ENCODE data around the gene ERC2. TPM values are rescaled to one million over a fixed set of nuclear protein-coding genes. Genes with fewer than 3 reads are reported as not detected.

Gene ERC2
- total RNA-seq, 1 donor from 2014 or later: 0.65 TPM

DNA sequence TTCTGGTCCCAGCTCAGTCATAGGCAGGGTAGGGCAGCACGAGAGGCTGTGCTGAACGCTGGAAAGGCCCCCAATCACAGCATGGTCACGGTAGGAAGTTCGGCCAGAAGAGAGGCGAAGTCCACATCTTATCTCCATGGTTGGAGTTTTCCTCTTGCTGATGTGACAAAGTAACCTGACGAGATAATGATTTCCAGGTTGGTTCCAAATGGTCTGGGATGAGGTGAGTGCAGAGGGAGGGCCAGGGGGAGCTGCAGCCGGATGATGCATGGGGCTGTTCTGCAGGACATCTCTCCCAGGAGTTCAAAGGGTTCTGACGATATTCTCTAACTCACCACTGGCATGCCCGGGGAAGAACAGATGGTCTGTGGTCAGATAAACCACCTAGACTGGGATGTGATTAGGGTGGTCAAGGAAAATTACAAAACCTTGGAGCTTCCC lies 898.0 kb downstream of the ERC2 start:
- Mint-ChIP-seq H3K27ac (ENCODE audit: unreplicated experiment) (no peak overlapping the region), H3K9me3 (ENCODE audit: low read depth) (no peaks in the 10 kb centered on the region), H3K27me3 (ENCODE audit: low read depth) (no peaks in the 10 kb centered on the region), H3K4me3 (ENCODE audit: unreplicated experiment) (no peak overlapping the region), H3K36me3 (ENCODE audit: low read depth) (peaks cover 1% of the 10 kb centered on the region), H3K4me1 (ENCODE audit: low read depth) (peaks cover 9% of the 10 kb centered on the region)
- TF ChIP-seq CTCF (IDR thresholded peaks at IDR 0.05): no peak
- no peak for DNase-seq (ENCODE audit: low spot score)

DNA sequence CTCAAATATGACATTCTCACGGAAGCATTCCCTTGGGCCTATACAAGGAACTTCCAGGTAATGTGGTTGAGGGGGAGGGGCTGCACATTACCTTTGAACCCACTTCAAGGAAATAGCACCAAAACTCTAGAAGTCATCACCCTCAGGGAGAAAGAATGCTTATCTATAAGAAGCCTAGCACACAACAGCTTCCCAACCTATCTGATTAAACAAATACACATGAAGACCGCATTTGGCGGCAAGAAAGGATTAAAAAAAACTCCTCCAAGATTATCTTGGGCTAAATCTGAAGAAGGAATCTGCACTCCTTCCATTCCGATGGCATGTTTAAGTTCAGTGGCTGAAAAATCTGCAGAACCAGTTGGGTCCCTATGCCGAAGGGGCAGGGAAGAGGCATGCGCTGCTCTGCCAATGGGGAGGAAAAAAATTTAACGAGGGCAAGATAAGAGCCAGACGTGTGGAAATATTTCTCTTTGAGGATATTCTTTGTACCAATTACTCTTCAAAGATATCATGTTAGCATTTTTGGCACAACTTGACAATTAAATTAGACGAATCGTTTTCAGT lies 899.2 kb downstream of the ERC2 start:
- TF ChIP-seq CTCF (IDR thresholded peaks at IDR 0.05): no peak
- no peak overlapping the region for H3K27ac Mint-ChIP-seq (ENCODE audit: unreplicated experiment)
- peaks cover 1% of the 10 kb centered on the region for H3K36me3 Mint-ChIP-seq (ENCODE audit: low read depth)
- no peak for DNase-seq (ENCODE audit: low spot score)
- no peak overlapping the region for H3K4me3 Mint-ChIP-seq (ENCODE audit: unreplicated experiment)
- peaks cover 9% of the 10 kb centered on the region for H3K4me1 Mint-ChIP-seq (ENCODE audit: low read depth)
- no peaks in the 10 kb centered on the region for H3K9me3 Mint-ChIP-seq (ENCODE audit: low read depth)
- no peaks in the 10 kb centered on the region for H3K27me3 Mint-ChIP-seq (ENCODE audit: low read depth)

GRCh38 chr3:55567615-55568014 lies 900.7 kb downstream of the ERC2 start:
- no peak overlapping the region for H3K4me3 Mint-ChIP-seq (ENCODE audit: unreplicated experiment)
- H3K27me3 Mint-ChIP-seq (ENCODE audit: low read depth): no peaks in the 10 kb centered on the region
- DNase-seq (ENCODE audit: low spot score): no peak
- H3K27ac Mint-ChIP-seq (ENCODE audit: unreplicated experiment): no peak overlapping the region
- H3K36me3 Mint-ChIP-seq (ENCODE audit: low read depth): peaks cover 1% of the 10 kb centered on the region
- no peaks in the 10 kb centered on the region for H3K9me3 Mint-ChIP-seq (ENCODE audit: low read depth)
- no peak for TF ChIP-seq CTCF (IDR thresholded peaks at IDR 0.05)
- peaks cover 13% of the 10 kb centered on the region for H3K4me1 Mint-ChIP-seq (ENCODE audit: low read depth)

DNA sequence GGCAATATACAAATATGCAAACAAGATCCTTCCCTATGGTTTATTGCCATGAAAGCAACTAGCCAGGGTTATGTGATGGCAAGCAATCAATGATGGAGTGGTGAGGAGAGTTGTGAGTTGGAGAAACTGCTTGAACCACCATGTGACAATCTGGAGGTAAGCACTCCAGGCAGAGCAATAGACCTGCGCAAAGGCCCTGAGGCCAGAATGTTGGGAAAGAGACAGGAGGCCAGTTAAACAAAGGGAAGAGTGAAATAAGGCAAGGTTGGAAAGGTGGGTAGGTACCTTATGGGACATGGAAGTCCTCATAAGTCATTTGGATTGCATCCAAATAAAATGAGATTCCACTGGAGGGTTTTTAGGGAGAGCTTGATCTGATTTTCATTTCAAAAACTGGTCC lies 901.1 kb downstream of the ERC2 start:
- no peak for TF ChIP-seq CTCF (IDR thresholded peaks at IDR 0.05)
- H3K9me3 Mint-ChIP-seq (ENCODE audit: low read depth): no peaks in the 10 kb centered on the region
- no peaks in the 10 kb centered on the region for H3K27me3 Mint-ChIP-seq (ENCODE audit: low read depth)
- H3K27ac Mint-ChIP-seq (ENCODE audit: unreplicated experiment): no peak overlapping the region
- H3K4me3 Mint-ChIP-seq (ENCODE audit: unreplicated experiment): no peak overlapping the region
- H3K36me3 Mint-ChIP-seq (ENCODE audit: low read depth): peaks cover 1% of the 10 kb centered on the region
- peaks cover 14% of the 10 kb centered on the region for H3K4me1 Mint-ChIP-seq (ENCODE audit: low read depth)
- DNase-seq (ENCODE audit: low spot score): no peak

DNA sequence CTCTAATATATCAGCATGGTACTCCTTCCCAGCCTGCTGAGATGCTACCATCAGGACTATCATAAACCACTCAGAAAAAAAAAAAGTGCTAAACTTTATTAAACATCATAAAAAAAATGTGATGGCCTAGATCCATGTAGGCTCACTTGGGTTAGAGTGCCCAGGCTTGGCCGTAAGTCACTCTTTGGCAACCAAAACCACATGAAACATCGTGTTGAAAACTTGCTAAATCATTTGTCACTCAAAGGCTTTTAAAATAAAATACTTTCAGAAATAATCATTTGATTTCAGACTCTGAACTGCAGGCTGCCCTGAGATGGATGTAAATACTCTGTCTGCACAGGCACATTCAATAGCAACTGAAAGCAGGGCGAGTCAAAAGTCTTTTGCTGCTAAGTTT lies 902.7 kb downstream of the ERC2 start:
- Mint-ChIP-seq H3K4me3 (ENCODE audit: unreplicated experiment) (no peak overlapping the region), H3K9me3 (ENCODE audit: low read depth) (no peaks in the 10 kb centered on the region), H3K27me3 (ENCODE audit: low read depth) (no peaks in the 10 kb centered on the region), H3K4me1 (ENCODE audit: low read depth) (peaks cover 7% of the 10 kb centered on the region), H3K27ac (ENCODE audit: unreplicated experiment) (no peak overlapping the region), H3K36me3 (ENCODE audit: low read depth) (peaks cover 1% of the 10 kb centered on the region)
- TF ChIP-seq CTCF (IDR thresholded peaks at IDR 0.05): no peak
- no peak for DNase-seq (ENCODE audit: low spot score)

All from chondrocyte (in vitro differentiated cells).